K562 (cell line): ENCODE data around the gene OTOP3. TPM values are rescaled to one million over a fixed set of nuclear protein-coding genes. Genes with fewer than 3 reads are reported as not detected.
A peak's percentile ranks its signal among the peaks of the same experiment; 100 is the strongest.

Experiments used
- ARID3B ChIP-seq: fragments of 250-450 bp; sonication (Bioruptor Pico); IDR thresholded peaks from 2 replicates; pipeline ENCODE4 v1.4.0; 2020; ENCODE audit warnings: borderline replicate concordance
- ARNT ChIP-seq, 2 experiments: fragments of 450-650 bp; IDR thresholded peaks; 2 replicates each; pipeline ENCODE4 v1.6.1; 2016; ENCODE audit warnings: mild to moderate bottlenecking in 1 of 2
- BMI1 ChIP-seq: fragments of 150-350 bp; IDR thresholded peaks from 2 replicates; pipeline ENCODE4 v1.6.1; 2014; ENCODE audit warnings: low read length
- EGR1 ChIP-seq: fragments of 450-650 bp; conservative IDR thresholded peaks from 2 replicates; pipeline ENCODE4 v1.6.1; 2017; ENCODE audit warnings: mild to moderate bottlenecking
- HDAC2 ChIP-seq: fragments of 450-650 bp; IDR thresholded peaks from 2 replicates; pipeline ENCODE4 v1.6.1; 2016; ENCODE audit warnings: mild to moderate bottlenecking
- HEY1 ChIP-seq: fragments of 250-450 bp; sonication (Bioruptor Pico); IDR thresholded peaks from 2 replicates; pipeline ENCODE4 v1.5.0; 2020; ENCODE audit warnings: mild to moderate bottlenecking, moderate library complexity, borderline replicate concordance
- KDM1A ChIP-seq, 2 experiments: fragments of 450-650 bp; IDR thresholded peaks; 2 replicates each; pipeline ENCODE4 v1.6.1; 2016; ENCODE audit warnings: mild to moderate bottlenecking in 2 of 2
- NRF1 ChIP-seq, 2 experiments: fragments of 450-650 bp; IDR thresholded peaks in 1 of 2; conservative IDR thresholded peaks in 1 of 2; 2 replicates each; pipeline ENCODE4 v1.6.1; 2014; ENCODE audit warnings: mild to moderate bottlenecking in 2 of 2
- PKNOX1 ChIP-seq: fragments of 450-650 bp; IDR thresholded peaks from 2 replicates; pipeline ENCODE4 v1.6.1; 2016
- RAD51 ChIP-seq: fragments of 450-650 bp; IDR thresholded peaks from 2 replicates; pipeline ENCODE4 v1.7.1; 2016; ENCODE audit warnings: low read depth, mild to moderate bottlenecking, borderline replicate concordance
- SIN3A ChIP-seq, 2 experiments: fragments of 150-350 bp in 1 of 2; IDR thresholded peaks; 2 replicates each; pipeline ENCODE4 v1.6.1; 2011 to 2016; ENCODE audit warnings: borderline replicate concordance in 2 of 2, low read depth in 2 of 2, low read length in 2 of 2, mild to moderate bottlenecking in 2 of 2, moderate library complexity in 2 of 2; ENCODE audit not compliant: control insufficient read depth in 1 of 2
- SMARCE1 ChIP-seq: fragments of 450-650 bp; IDR thresholded peaks from 2 replicates; pipeline ENCODE4 v1.7.1; 2016; ENCODE audit warnings: mild to moderate bottlenecking
- SRSF3 ChIP-seq: fragments of 200-400 bp; formaldehyde crosslinking; IDR thresholded peaks from 2 replicates; pipeline ENCODE4 v1.6.1; 2016; ENCODE audit warnings: mild to moderate bottlenecking, low read length, moderate library complexity; ENCODE audit not compliant: insufficient read depth
- TRIM25 ChIP-seq: fragments of 450-650 bp; IDR thresholded peaks from 2 replicates; pipeline ENCODE4 v1.7.0; 2016; ENCODE audit warnings: borderline replicate concordance
- ZFP1 ChIP-seq: fragments of 450-650 bp; formaldehyde crosslinking; IDR thresholded peaks from 2 replicates; pipeline ENCODE4 v1.4.0; 2020; ENCODE audit warnings: mild to moderate bottlenecking, mixed read lengths
- ZFX ChIP-seq: sonication (generic); formaldehyde crosslinking; IDR thresholded peaks from 2 replicates; pipeline ENCODE4 v1.8.0; 2022; ENCODE audit warnings: mild to moderate bottlenecking, missing genetic modification reagents, moderate library complexity
- ZNF449 ChIP-seq: fragments of 250-450 bp; sonication (Bioruptor Pico); IDR thresholded peaks from 2 replicates; pipeline ENCODE4 v1.8.0; 2022; ENCODE audit warnings: moderate library complexity, mild to moderate bottlenecking, inconsistent platforms
- ZNF511 ChIP-seq: sonication (generic); formaldehyde crosslinking; IDR thresholded peaks from 2 replicates; pipeline ENCODE4 v1.8.0; 2022; ENCODE audit warnings: mild to moderate bottlenecking, missing genetic modification reagents
- ZNF740 ChIP-seq, 3 experiments: fragments of 200-800 bp in 1 of 3; sonication (Bioruptor generic) in 1 of 3; sonication (generic) in 1 of 3; formaldehyde crosslinking in 1 of 3; IDR thresholded peaks; 2 replicates each; pipeline versions ENCODE4 v1.6.1 to v1.8.0; 2016 to 2022; ENCODE audit warnings: mild to moderate bottlenecking in 2 of 3, missing compliant biosample characterization in 2 of 3, missing genetic modification characterization in 2 of 3, missing genetic modification reagents in 1 of 3
- polyA plus RNA-seq, 8 experiments: library from polyadenylated mRNA; depleted of rRNA in 4 of 8; stranded (reverse) in 5 of 8; unstranded in 3 of 8; fragments of >200 nt; fragmentation: Nextera tagmentation in 2 of 8; fragmentation: Illumina TruSeq in 1 of 8; extraction: Ambion mirVana in 2 of 8; extraction: Trizol in 1 of 8; gene quantifications; 2 replicates each; pipeline versions ENCODE4 v1.2.1 to v1.2.3, GENCODE V29; 2011 to 2014; ENCODE audit warnings: inconsistent platforms in 1 of 8, missing spikeins in 1 of 8
- total RNA-seq, 7 experiments: library from RNA; depleted of rRNA in 6 of 7; stranded (reverse); fragments of >200 nt in 6 of 7; fragmentation: Illumina TruSeq in 2 of 7; extraction: Trizol in 2 of 7; gene quantifications; 2 replicates each; pipeline versions ENCODE4 v1.2.1 to v1.2.3, GENCODE V29; 2011 to 2021; ENCODE audit warnings: low replicate concordance in 1 of 7

OTOP3 gene
- total and polyA plus RNA-seq, 9 of the 15 experiments (the other 6 are each of a cell fraction or from before 2014, with no cell fraction given): not detected

- peak; percentile 81; the same call in 1 of the 2 replicates for TF ChIP-seq ZNF740 (CRISPR knock-in tag; IDR thresholded peaks at IDR 0.05)
- TF ChIP-seq ZNF740 (tag; IDR thresholded peaks at IDR 0.05): 0 out of 4 replicates have a peak, but pooled peaks of 1 of the 2 experiments have one; percentile 65
- 0 out of 2 replicates have a peak, but pooled peaks have one; percentile 24 for TF ChIP-seq ZFP1 (CRISPR knock-in tag)
- TF ChIP-seq HEY1 (CRISPR knock-in tag): no peak
- peak in 1 of 2 experiments; percentile 51; a peak in 1 of 4 replicates for TF ChIP-seq KDM1A (IDR thresholded peaks at IDR 0.05)
- TF ChIP-seq SIN3A (IDR thresholded peaks at IDR 0.05; ENCODE audit: borderline replicate concordance in 2 of 2, control insufficient read depth in 1 of 2, low read depth in 2 of 2, low read length in 2 of 2): peak in 1 of 2 experiments; percentile 73; a peak in 2 of 4 replicates
- peak; percentile 30 for TF ChIP-seq EGR1
- TF ChIP-seq BMI1: no peak
- no peak for TF ChIP-seq TRIM25
- no peak for TF ChIP-seq ZNF449 (CRISPR knock-in tag)
- peak; percentile 65 for TF ChIP-seq ZFX (CRISPR knock-in tag)
- TF ChIP-seq HDAC2: peak; percentile 72
- no peak for TF ChIP-seq ARID3B
- TF ChIP-seq ARNT (IDR thresholded peaks at IDR 0.05): peak; percentile 63 to 71; a peak in 2 of 4 replicates
- TF ChIP-seq ZNF511 (CRISPR knock-in tag): peak; percentile 69
- TF ChIP-seq NRF1 (conservative IDR thresholded peaks at IDR 0.05 in 1 of 2, IDR thresholded peaks at IDR 0.05 in 1 of 2): no peak; a peak in 1 of 4 replicates
- TF ChIP-seq RAD51: peak; percentile 86
- peak; percentile 64; the same call in 1 of the 2 replicates for TF ChIP-seq SMARCE1
- no peak for TF ChIP-seq SRSF3
- TF ChIP-seq PKNOX1: 0 out of 2 replicates have a peak, but pooled peaks have one; percentile 15
Measured at GRCh38 chr17:74960570-74961342, 25.1 kb downstream of the OTOP3 start (continued).
